Neural progenitor cell (in vitro differentiated cells): ENCODE data around the gene ZNF496.

Experiments used
- EZH2 ChIP-seq: fragments of 200-600 bp; sonication (generic); IDR thresholded peaks from 2 replicates; pipeline ENCODE4 v1.6.1; 2017; ENCODE audit warnings: antibody characterized with exemption, mild to moderate bottlenecking, moderate library complexity
- TF ChIP-seq, protein P1 (sequence below): fragments of 200-600 bp; sonication (generic); IDR thresholded peaks from 2 replicates; pipeline ENCODE4 v1.5.1; 2017; ENCODE audit warnings: antibody characterized with exemption, mild to moderate bottlenecking

- TF ChIP-seq, protein P1, sequence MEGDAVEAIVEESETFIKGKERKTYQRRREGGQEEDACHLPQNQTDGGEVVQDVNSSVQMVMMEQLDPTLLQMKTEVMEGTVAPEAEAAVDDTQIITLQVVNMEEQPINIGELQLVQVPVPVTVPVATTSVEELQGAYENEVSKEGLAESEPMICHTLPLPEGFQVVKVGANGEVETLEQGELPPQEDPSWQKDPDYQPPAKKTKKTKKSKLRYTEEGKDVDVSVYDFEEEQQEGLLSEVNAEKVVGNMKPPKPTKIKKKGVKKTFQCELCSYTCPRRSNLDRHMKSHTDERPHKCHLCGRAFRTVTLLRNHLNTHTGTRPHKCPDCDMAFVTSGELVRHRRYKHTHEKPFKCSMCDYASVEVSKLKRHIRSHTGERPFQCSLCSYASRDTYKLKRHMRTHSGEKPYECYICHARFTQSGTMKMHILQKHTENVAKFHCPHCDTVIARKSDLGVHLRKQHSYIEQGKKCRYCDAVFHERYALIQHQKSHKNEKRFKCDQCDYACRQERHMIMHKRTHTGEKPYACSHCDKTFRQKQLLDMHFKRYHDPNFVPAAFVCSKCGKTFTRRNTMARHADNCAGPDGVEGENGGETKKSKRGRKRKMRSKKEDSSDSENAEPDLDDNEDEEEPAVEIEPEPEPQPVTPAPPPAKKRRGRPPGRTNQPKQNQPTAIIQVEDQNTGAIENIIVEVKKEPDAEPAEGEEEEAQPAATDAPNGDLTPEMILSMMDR: no peak
- TF ChIP-seq EZH2: no peak
These were observed 8.6 kb downstream of the ZNF496 start for GRCh38 chr1:247322849-247323586.
